Hematopoietic multipotent progenitor cell (in vitro differentiated cells): ENCODE measurements around the gene CCPG1. TPM values are rescaled to one million over a fixed set of nuclear protein-coding genes. Genes with fewer than 3 reads are reported as not detected.

Experiments used
- DNase-seq, 3 donors: peaks; one replicate each; pipeline ENCODE4 v3.0.0-alpha.2; 2011 to 2015; ENCODE audit warnings: low read depth in 2 of 3, low spot score in 2 of 3
- total RNA-seq: library from RNA; depleted of rRNA; stranded (reverse); fragments of >200 nt; gene quantifications from one replicate; pipeline ENCODE4 v1.2.3, GENCODE V29; 2012

The CCPG1 gene
- total RNA-seq, 1 donor: 12.7 TPM

GRCh38 chr15:55383687-55384086 lies 24.5 kb downstream of the CCPG1 start:
- DNase-seq: no peak

GRCh38 chr15:55381595-55381994 lies 26.6 kb downstream of the CCPG1 start:
- no peak for DNase-seq

- DNase-seq: no peak
Measured at GRCh38 chr15:55379095-55379494, 29.1 kb downstream of the CCPG1 start.

- DNase-seq: no peak
Measured at GRCh38 chr15:55372701-55373440, 35.3 kb downstream of the CCPG1 start.

GRCh38 chr15:55366981-55367380 lies 41.2 kb downstream of the CCPG1 start:
- DNase-seq: no peak

- DNase-seq: no peak
Measured at GRCh38 chr15:55362641-55363040, 45.5 kb downstream of the CCPG1 start.

- DNase-seq: no peak
Measured at GRCh38 chr15:55361048-55361447, 47.1 kb downstream of the CCPG1 start.

- peak in 1 of 3 donors; percentile 5 for DNase-seq
Measured at GRCh38 chr15:55360256-55360655, 47.9 kb downstream of the CCPG1 start.

- DNase-seq: no peak
Measured at GRCh38 chr15:55358471-55358870, 49.7 kb downstream of the CCPG1 start.

GRCh38 chr15:55357774-55358173 lies 50.4 kb downstream of the CCPG1 start:
- DNase-seq: no peak

GRCh38 chr15:55356985-55357585 lies 51.1 kb downstream of the CCPG1 start:
- DNase-seq: no peak

GRCh38 chr15:55353025-55353424 lies 55.1 kb downstream of the CCPG1 start:
- DNase-seq: no peak

- no peak for DNase-seq
Measured at GRCh38 chr15:55349282-55349681, 58.9 kb downstream of the CCPG1 start.

- no peak for DNase-seq
Measured at GRCh38 chr15:55348281-55348778, 59.8 kb downstream of the CCPG1 start.

- no peak for DNase-seq
Measured at GRCh38 chr15:55344206-55344605, 64.0 kb downstream of the CCPG1 start.

- DNase-seq: peak in 1 of 3 donors; percentile 4
Measured at GRCh38 chr15:55343168-55343567, 65.0 kb downstream of the CCPG1 start.

GRCh38 chr15:55337160-55337559 lies 71.0 kb downstream of the CCPG1 start:
- no peak for DNase-seq

- no peak for DNase-seq
Measured at GRCh38 chr15:55334997-55335396, 73.2 kb downstream of the CCPG1 start.

GRCh38 chr15:55334371-55334770 lies 73.8 kb downstream of the CCPG1 start:
- DNase-seq: no peak

GRCh38 chr15:55327387-55327786 lies 80.8 kb downstream of the CCPG1 start:
- no peak for DNase-seq

GRCh38 chr15:55322467-55322866 lies 85.7 kb downstream of the CCPG1 start:
- DNase-seq: no peak

GRCh38 chr15:55320963-55321362 lies 87.2 kb downstream of the CCPG1 start:
- DNase-seq: no peak
